Ectodermal cell (in vitro differentiated cells): Measurements from ENCODE around the gene CPLANE2.
"Not testable (repeated sequence)": the region's sequence is repeated elsewhere in the genome, so short reads cannot be mapped to it uniquely, and the experiment has no call there.

Source experiments
- H3K27ac ChIP-seq: 2 replicates; pipeline ENCODE4 v1.7.0; 2013; ENCODE audit warnings: mild to moderate bottlenecking, low read depth, low read length; ENCODE audit not compliant: insufficient read depth, poor library complexity, severe bottlenecking
- H3K27me3 ChIP-seq: 2 replicates; pipeline ENCODE4 v1.7.0; 2013; ENCODE audit warnings: mild to moderate bottlenecking, low read length; ENCODE audit not compliant: insufficient read depth, control insufficient read depth, poor library complexity, severe bottlenecking
- H3K36me3 ChIP-seq: one replicate; pipeline ENCODE4 v1.7.0; 2013; ENCODE audit warnings: low read length; ENCODE audit not compliant: control insufficient read depth, insufficient read depth
- H3K4me1 ChIP-seq: one replicate; pipeline ENCODE4 v1.7.0; 2013; ENCODE audit warnings: low read length; ENCODE audit not compliant: control insufficient read depth, insufficient read depth
- H3K4me3 ChIP-seq: 2 replicates; pipeline ENCODE4 v1.7.0; 2013; ENCODE audit warnings: low read depth, low read length, control low read depth; ENCODE audit not compliant: insufficient read depth
- H3K9me3 ChIP-seq: 2 replicates; pipeline ENCODE4 v1.7.0; 2013; ENCODE audit warnings: mild to moderate bottlenecking, low read length, moderate library complexity; ENCODE audit not compliant: control insufficient read depth
- WGBS, 2 experiments: methylation state at CpG; one replicate each; pipeline ENCODE4 v1.1.7; 2013; ENCODE audit warnings: missing lambda C conversion rate in 2 of 2; 5-methylcytosine and 5-hydroxymethylcytosine counted together

The CPLANE2 gene

DNA sequence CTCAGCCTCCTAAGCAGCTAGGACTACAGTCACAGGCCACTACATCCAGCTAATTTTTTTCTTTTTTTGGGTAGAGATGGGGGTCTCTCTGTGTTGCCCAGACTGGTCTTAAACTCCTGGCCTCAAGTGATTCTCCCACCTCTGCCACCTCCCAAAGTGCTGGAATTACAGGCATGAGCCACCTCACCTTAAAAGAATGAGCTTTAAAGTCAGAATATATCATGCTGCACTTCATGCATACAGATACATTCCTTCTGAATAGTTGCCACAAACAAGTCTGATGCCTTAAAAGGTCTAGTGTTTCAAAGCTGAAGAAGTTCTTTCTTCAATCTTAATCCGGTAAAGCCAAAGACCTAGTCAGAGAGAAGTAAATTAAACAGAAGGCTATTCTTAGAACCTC lies 23.8 kb upstream of the CPLANE2 start:
- Histone ChIP-seq H3K36me3 (peaks cover 5% of the 10 kb centered on the region), H3K9me3 (no peaks in the 10 kb centered on the region), H3K27ac (no peak overlapping the region), H3K4me1 (no peaks in the 10 kb centered on the region), H3K4me3 (no peak overlapping the region), H3K27me3 (no peaks in the 10 kb centered on the region)
- WGBS, 2 experiments: 76 to 92% methylated on average over 1 of the region's 1 CpG

DNA sequence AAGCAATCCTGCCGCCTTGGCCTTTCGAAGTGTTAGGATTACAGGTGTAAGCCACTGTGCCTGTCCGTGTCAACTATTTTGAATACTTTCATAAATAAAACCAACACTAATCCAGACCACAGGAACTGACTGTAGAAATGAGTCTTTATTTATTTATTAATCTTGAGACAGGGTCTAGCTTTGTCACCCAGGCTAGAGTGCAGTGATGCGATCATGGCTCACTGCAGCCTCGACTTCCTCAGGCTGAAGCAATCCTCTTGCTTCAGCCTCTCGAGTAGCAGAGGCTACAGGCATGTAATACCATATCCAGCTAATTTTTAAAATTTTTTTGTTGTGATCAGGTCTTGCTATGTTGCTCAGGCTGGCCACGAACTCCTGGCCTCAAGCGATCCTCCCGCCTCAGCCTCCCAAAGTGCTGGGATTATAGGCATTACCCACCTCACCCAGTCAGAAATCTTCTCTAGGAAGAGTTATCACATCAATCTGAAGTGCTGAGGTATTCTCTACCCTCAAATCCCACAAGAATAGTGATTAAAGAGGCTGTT lies 21.7 kb upstream of the CPLANE2 start:
- H3K27me3 ChIP-seq: no peaks in the 10 kb centered on the region
- no peak overlapping the region for H3K4me3 ChIP-seq
- no peaks in the 10 kb centered on the region for H3K9me3 ChIP-seq
- H3K4me1 ChIP-seq: no peaks in the 10 kb centered on the region
- H3K36me3 ChIP-seq: peaks cover 11% of the 10 kb centered on the region
- no peak overlapping the region for H3K27ac ChIP-seq
- WGBS, 2 experiments: 92 to 96% methylated on average over 9 of the region's 9 CpGs

DNA sequence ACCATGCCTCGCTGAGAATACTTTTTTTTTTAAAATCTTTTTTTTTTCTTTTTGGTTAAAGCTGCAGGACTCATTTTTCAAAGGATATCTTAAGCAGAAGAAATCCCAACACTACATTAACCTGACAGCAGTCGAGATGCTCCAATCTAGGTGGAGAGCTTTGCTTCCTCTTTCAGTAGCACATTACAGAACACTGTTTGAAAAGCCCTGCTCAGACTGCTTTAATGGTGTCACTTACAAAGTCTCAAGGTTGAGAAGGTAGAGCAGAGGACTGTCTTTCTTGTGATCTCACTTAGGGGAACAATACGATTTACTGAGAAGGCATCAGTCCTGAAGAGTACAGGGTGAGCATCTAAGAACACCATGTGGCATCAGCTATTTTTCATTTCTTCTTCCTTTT lies 21.0 kb upstream of the CPLANE2 start:
- WGBS, 2 experiments: 89 to 93% methylated on average over 3 of the region's 3 CpGs
- Histone ChIP-seq H3K27ac (no peak overlapping the region), H3K4me1 (no peaks in the 10 kb centered on the region), H3K27me3 (no peaks in the 10 kb centered on the region), H3K4me3 (no peak overlapping the region), H3K36me3 (peaks cover 11% of the 10 kb centered on the region), H3K9me3 (no peaks in the 10 kb centered on the region)

DNA sequence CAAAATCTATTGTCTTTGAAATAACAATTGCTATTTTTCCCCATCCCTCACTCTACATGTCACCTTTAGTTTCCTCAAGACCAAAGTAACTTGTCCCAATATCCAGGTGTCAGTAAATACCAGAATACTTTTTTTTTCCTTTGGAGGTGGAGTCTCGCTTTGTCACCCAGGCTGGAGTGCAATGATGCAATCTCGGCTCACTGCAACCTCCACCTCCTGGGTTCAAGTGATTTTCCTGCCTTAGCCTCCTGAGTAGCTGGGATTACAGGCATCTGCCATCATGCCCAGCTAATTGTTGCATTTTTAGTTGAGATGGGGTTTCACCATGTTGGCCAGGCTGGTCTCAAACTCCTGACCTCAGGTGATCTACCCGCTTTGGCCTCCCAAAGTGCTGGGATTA lies 20.6 kb upstream of the CPLANE2 start:
- H3K4me3 ChIP-seq, H3K27me3 ChIP-seq, H3K4me1 ChIP-seq, H3K27ac ChIP-seq, H3K9me3 ChIP-seq: not testable (repeated sequence)
- H3K36me3 ChIP-seq: peaks cover 14% of the 10 kb centered on the region
- 94% methylated on average over 3 of the region's 3 CpGs for WGBS, 2 experiments

DNA sequence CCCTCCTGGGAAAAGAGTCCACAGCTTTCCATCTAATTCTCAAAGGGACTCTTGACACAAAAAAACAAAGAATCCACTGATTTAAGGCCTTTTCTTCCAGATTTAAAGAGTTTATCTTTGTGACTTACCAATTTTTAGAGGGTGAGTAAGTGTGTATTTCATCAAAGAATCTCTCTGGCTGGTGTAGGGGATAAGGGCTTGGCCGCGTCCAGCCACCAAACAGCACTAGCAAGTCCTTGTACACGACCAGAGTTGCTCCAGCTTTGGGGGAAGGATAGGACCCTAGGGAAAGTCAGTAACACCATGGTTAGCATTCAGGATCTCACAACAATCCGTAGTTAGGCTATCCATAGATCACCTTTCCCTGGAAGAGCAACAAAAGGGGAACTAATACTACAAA lies 19.5 kb upstream of the CPLANE2 start:
- Histone ChIP-seq H3K9me3 (no peaks in the 10 kb centered on the region), H3K4me3 (no peak overlapping the region), H3K27me3 (no peaks in the 10 kb centered on the region), H3K27ac (no peak overlapping the region), H3K36me3 (peaks cover 24% of the 10 kb centered on the region), H3K4me1 (no peaks in the 10 kb centered on the region)
- WGBS, 2 experiments: 90 to 93% methylated on average over 4 of the region's 4 CpGs

DNA sequence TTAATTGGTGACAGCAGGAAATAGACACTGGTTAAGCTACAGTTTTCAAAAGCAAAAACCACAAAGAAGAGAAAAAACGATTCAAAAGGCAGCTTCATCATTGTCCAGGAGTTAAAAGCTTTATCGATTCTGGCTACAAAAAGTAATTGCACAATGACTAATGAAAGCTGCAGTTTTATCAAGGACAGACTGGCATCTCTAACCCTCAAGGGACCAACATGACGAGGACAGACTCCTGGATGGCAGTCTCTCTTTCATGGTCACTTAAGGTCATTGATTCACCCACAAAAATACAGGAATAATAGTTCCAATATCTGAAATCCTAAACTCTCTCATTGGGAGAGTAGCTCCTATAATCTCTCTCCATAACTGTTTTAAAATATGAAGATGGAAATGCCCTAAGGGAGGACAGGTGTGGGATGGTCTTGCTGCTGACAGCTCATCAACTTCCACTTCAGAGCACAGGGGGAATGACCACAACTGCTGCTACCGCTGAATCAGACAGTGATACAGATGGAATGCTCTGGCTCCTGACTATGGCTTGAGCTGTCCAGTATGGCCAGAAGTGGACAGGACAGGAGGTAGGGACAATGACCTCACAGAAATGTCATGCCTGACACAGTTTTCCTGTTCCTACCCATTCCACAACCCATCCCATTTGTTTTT lies 17.4 kb upstream of the CPLANE2 start:
- Histone ChIP-seq H3K27me3 (no peaks in the 10 kb centered on the region), H3K4me1 (no peaks in the 10 kb centered on the region), H3K27ac (no peak overlapping the region), H3K36me3 (peaks cover 40% of the 10 kb centered on the region), H3K9me3 (no peaks in the 10 kb centered on the region), H3K4me3 (no peak overlapping the region)
- WGBS, 2 experiments: 94 to 95% methylated on average over 4 of the region's 4 CpGs

DNA sequence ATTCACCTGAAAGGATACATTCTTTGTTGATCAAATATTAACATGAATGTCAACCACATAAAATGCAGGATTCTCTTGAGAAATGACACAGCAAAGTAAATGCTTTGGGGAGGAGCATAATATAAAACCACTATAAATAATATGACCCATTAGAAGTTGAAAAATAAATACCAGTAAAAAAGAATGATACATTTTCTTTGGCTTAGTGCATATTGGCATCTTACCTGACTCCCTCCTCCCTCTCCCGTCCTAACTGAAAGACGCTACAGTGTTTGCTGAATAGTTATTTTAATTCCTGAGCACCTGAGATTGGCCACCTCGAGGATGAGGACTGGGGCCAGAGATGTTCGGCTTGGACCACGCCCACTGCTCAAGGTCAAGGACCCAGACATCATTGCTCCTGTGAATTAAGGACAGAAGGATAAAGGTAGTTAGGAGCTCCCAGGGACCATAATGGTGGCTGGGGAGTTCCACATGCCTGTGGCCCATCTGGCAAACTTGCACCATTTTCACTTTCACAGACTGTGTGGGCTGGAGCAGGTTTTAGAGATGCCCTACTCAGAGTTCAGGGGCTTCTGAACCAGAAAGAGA lies 16.4 kb upstream of the CPLANE2 start:
- Histone ChIP-seq H3K36me3 (peaks cover 41% of the 10 kb centered on the region), H3K4me1 (no peaks in the 10 kb centered on the region), H3K9me3 (no peaks in the 10 kb centered on the region), H3K27me3 (no peaks in the 10 kb centered on the region), H3K27ac (no peak overlapping the region), H3K4me3 (no peak overlapping the region)
- WGBS, 2 experiments: 92 to 97% methylated on average over 5 of the region's 5 CpGs

DNA sequence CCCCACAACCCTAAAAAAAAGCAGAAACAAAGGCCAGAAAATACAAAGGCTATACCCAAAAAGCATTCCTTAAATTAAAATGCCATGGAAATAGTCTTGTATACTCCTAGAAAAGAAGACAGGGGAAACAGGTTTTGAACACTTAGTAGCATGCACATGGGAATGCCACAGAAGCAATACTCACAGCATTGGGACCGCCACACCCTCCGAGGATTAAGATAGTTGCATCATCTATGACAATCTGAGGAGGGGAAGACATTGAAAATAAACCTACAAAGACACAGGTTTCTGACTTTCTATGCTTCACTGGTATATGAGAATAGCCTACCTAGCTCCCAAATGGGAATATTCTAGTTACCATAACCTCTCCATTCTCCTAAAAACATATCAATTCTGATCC lies 15.9 kb upstream of the CPLANE2 start:
- peaks cover 41% of the 10 kb centered on the region for H3K36me3 ChIP-seq
- 92 to 93% methylated on average over 2 of the region's 2 CpGs for WGBS, 2 experiments
- no peaks in the 10 kb centered on the region for H3K9me3 ChIP-seq
- H3K4me3 ChIP-seq: no peak overlapping the region
- no peaks in the 10 kb centered on the region for H3K27me3 ChIP-seq
- H3K27ac ChIP-seq: no peak overlapping the region
- no peaks in the 10 kb centered on the region for H3K4me1 ChIP-seq

DNA sequence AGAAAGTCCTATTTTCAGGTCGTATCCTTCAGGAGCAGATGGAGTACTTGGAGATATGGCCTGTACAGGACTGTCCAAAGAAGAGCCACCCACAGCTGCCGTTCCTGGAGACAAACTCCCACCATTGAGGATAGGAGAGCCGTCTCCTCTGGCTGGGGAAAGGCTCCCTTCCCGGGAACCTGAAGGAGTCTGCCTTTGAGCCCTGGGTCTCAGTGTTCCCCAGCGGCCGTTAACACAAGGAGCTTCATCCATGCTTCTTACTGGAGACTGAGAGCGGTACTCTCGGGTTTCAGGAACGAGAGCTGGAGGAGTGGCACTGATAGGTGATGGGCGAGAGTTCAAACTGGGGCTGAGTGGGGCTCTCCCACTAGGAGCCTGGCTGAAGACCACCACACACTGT lies 14.4 kb upstream of the CPLANE2 start:
- H3K27ac ChIP-seq: no peak overlapping the region
- peaks cover 41% of the 10 kb centered on the region for H3K36me3 ChIP-seq
- WGBS, 2 experiments: 95 to 96% methylated on average over 10 of the region's 10 CpGs
- H3K27me3 ChIP-seq: no peaks in the 10 kb centered on the region
- no peaks in the 10 kb centered on the region for H3K4me1 ChIP-seq
- no peaks in the 10 kb centered on the region for H3K9me3 ChIP-seq
- H3K4me3 ChIP-seq: no peak overlapping the region

DNA sequence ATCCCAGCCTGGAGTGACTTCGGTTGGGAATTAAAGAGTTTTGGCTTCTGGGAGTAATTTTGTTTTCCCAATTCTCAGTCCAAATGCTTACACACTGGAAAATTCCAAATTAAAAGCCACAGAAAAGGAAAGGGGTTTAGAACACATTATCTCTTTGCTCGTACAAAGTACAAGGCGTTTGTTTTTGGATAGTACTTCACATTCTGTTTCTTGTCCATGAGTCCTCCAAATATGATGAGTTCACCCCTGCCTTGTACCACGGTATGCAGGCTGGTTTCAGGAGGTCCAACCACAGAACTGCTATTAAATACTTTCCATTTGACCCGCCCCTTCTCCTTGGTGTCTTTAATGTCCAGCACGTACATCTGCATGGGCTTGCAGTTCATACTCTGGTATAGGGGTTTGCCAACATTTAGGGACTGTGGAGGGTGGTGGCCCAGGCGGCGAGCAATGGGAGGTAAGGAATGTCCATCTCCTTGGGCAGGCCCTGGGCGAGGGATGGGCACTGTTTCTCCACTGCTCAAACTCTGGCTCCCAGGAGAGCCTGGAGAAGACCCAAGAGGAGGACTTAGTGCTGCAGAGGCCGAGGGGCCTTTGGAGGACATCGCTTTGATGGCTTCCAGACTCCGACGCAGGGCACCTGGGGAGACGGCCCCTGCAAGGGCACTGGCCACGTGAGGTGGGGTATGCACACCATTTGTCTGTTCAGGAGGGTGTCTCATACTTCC lies 13.7 kb upstream of the CPLANE2 start:
- Histone ChIP-seq H3K27ac (no peak overlapping the region), H3K4me1 (no peaks in the 10 kb centered on the region), H3K4me3 (no peak overlapping the region), H3K27me3 (no peaks in the 10 kb centered on the region), H3K36me3 (peaks cover 36% of the 10 kb centered on the region), H3K9me3 (no peaks in the 10 kb centered on the region)
- 95 to 96% methylated on average over 15 of the region's 15 CpGs for WGBS, 2 experiments
